Measurements from ENCODE around the gene ZDHHC14. TPM values are rescaled to one million over a fixed set of nuclear protein-coding genes. Genes with fewer than 3 reads are reported as not detected.

The ZDHHC14 gene
- total and polyA plus RNA-seq, 2 experiments from 2014 or later: 7.5 to 10.1 TPM

GRCh38 chr6:157637941-157638662 lies 257.1 kb downstream of the ZDHHC14 start:
- no peak for DNase-seq (ENCODE audit: low read depth in 1 of 2, low spot score in 1 of 2)
- Histone ChIP-seq H3K36me3 (no peaks in the 10 kb centered on the region), H3K4me3 (no peak overlapping the region), H3K27me3 (no peaks in the 10 kb centered on the region), H3K4me1 (ENCODE audit: low read depth) (no peaks in the 10 kb centered on the region), H3K9me3 (ENCODE audit: low read depth) (no peaks in the 10 kb centered on the region), H3K27ac (no peak overlapping the region)
- TF ChIP-seq CTCF (IDR thresholded peaks at IDR 0.05; ENCODE audit: low read depth, low read length): no peak

GRCh38 chr6:157638779-157639178 lies 257.8 kb downstream of the ZDHHC14 start:
- H3K36me3 ChIP-seq: no peaks in the 10 kb centered on the region
- TF ChIP-seq CTCF (IDR thresholded peaks at IDR 0.05; ENCODE audit: low read depth, low read length): no peak
- no peaks in the 10 kb centered on the region for H3K4me1 ChIP-seq (ENCODE audit: low read depth)
- no peaks in the 10 kb centered on the region for H3K27me3 ChIP-seq
- DNase-seq (ENCODE audit: low read depth in 1 of 2, low spot score in 1 of 2): no peak
- H3K27ac ChIP-seq: no peak overlapping the region
- no peak overlapping the region for H3K4me3 ChIP-seq
- no peaks in the 10 kb centered on the region for H3K9me3 ChIP-seq (ENCODE audit: low read depth)

- DNase-seq (ENCODE audit: low read depth in 1 of 2, low spot score in 1 of 2): no peak
Observed at GRCh38 chr6:157640746-157641451, 259.9 kb downstream of the ZDHHC14 start.

GRCh38 chr6:157641837-157642236 lies 260.8 kb downstream of the ZDHHC14 start:
- no peak for TF ChIP-seq CTCF (IDR thresholded peaks at IDR 0.05; ENCODE audit: low read depth, low read length)
- no peak for DNase-seq (ENCODE audit: low read depth in 1 of 2, low spot score in 1 of 2)
- Histone ChIP-seq H3K4me1 (ENCODE audit: low read depth) (no peaks in the 10 kb centered on the region), H3K36me3 (no peaks in the 10 kb centered on the region), H3K9me3 (ENCODE audit: low read depth) (no peaks in the 10 kb centered on the region), H3K27ac (no peak overlapping the region), H3K27me3 (no peaks in the 10 kb centered on the region), H3K4me3 (no peak overlapping the region)

More at GRCh38 chr6:157640746-157641451, 259.9 kb downstream of the ZDHHC14 start:
- no peaks in the 10 kb centered on the region for H3K36me3 ChIP-seq
- H3K4me3 ChIP-seq: no peak overlapping the region
- no peaks in the 10 kb centered on the region for H3K27me3 ChIP-seq
- no peaks in the 10 kb centered on the region for H3K4me1 ChIP-seq (ENCODE audit: low read depth)
- H3K9me3 ChIP-seq (ENCODE audit: low read depth): no peaks in the 10 kb centered on the region
- H3K27ac ChIP-seq: no peak overlapping the region
- no peak for TF ChIP-seq CTCF (IDR thresholded peaks at IDR 0.05; ENCODE audit: low read depth, low read length)

- DNase-seq (ENCODE audit: low read depth in 1 of 2, low spot score in 1 of 2): no peak
- no peak overlapping the region for H3K27ac ChIP-seq
- no peaks in the 10 kb centered on the region for H3K36me3 ChIP-seq
- H3K4me3 ChIP-seq: no peak overlapping the region
- no peaks in the 10 kb centered on the region for H3K9me3 ChIP-seq (ENCODE audit: low read depth)
- H3K27me3 ChIP-seq: no peaks in the 10 kb centered on the region
- TF ChIP-seq CTCF (IDR thresholded peaks at IDR 0.05; ENCODE audit: low read depth, low read length): no peak
- no peaks in the 10 kb centered on the region for H3K4me1 ChIP-seq (ENCODE audit: low read depth)
Observed at GRCh38 chr6:157642736-157643135, 261.7 kb downstream of the ZDHHC14 start.
